HepG2 (cell line): Measurements from ENCODE around the gene NET1. TPM values are rescaled to one million over a fixed set of nuclear protein-coding genes. Genes with fewer than 3 reads are reported as not detected.

Experiments used
- ARNTL ChIP-seq: sonication (generic); formaldehyde crosslinking; IDR thresholded peaks from 2 replicates; pipeline ENCODE4 v1.4.0; 2020; ENCODE audit warnings: mild to moderate bottlenecking, missing genetic modification reagents
- CBX5 ChIP-seq: sonication (generic); formaldehyde crosslinking; IDR thresholded peaks from 2 replicates; pipeline ENCODE4 v1.4.0; 2020; ENCODE audit warnings: missing genetic modification reagents, borderline replicate concordance
- CCAR2 ChIP-seq: fragments of 200-400 bp; formaldehyde crosslinking; optimal IDR thresholded peaks from 2 replicates; pipeline ENCODE3; 2018; ENCODE audit warnings: low read depth, mild to moderate bottlenecking, low read length, moderate library complexity
- FOXM1 ChIP-seq: sonication (generic); formaldehyde crosslinking; IDR thresholded peaks from 2 replicates; pipeline ENCODE4 v1.5.0; 2020; ENCODE audit warnings: missing genetic modification reagents
- GZF1 ChIP-seq: sonication (generic); formaldehyde crosslinking; IDR thresholded peaks from 2 replicates; pipeline ENCODE4 v1.5.1; 2020; ENCODE audit warnings: mild to moderate bottlenecking, missing genetic modification reagents
- HHEX ChIP-seq: IDR thresholded peaks from 2 replicates; pipeline ENCODE4 v1.6.1; 2016; ENCODE audit warnings: control low read depth
- HNRNPH1 ChIP-seq: fragments of 200-400 bp; formaldehyde crosslinking; optimal IDR thresholded peaks from 2 replicates; pipeline ENCODE3; 2017; ENCODE audit warnings: mild to moderate bottlenecking, low read depth, low read length
- JUN ChIP-seq: sonication (generic); formaldehyde crosslinking; IDR thresholded peaks from 2 replicates; pipeline ENCODE4 v1.4.0; 2020; ENCODE audit warnings: mild to moderate bottlenecking, missing genetic modification reagents
- KLF13 ChIP-seq: sonication (generic); formaldehyde crosslinking; IDR thresholded peaks from 2 replicates; pipeline ENCODE4 v1.4.0; 2020; ENCODE audit warnings: mild to moderate bottlenecking, missing genetic modification reagents
- KLF6 ChIP-seq: IDR thresholded peaks from 2 replicates; pipeline ENCODE4 v1.8.0; 2016; ENCODE audit warnings: missing biosample characterization, missing genetic modification reagents
- MEIS2 ChIP-seq: sonication (generic); formaldehyde crosslinking; IDR thresholded peaks from 2 replicates; pipeline ENCODE4 v1.9.0; 2021; ENCODE audit warnings: mild to moderate bottlenecking, missing genetic modification reagents
- NBN ChIP-seq: fragments of 450-650 bp; conservative IDR thresholded peaks from 2 replicates; pipeline ENCODE4 v1.6.1; 2017
- PCBP1 ChIP-seq: fragments of 200-400 bp; formaldehyde crosslinking; IDR thresholded peaks from 2 replicates; pipeline ENCODE4 v1.6.1; 2017; ENCODE audit warnings: mild to moderate bottlenecking, low read depth, low read length, borderline replicate concordance
- TBL1XR1 ChIP-seq: fragments of 150-350 bp; IDR thresholded peaks from 2 replicates; pipeline ENCODE4 v1.6.1; 2014; ENCODE audit warnings: borderline replicate concordance, low read length; ENCODE audit not compliant: partially characterized antibody
- TRAFD1 ChIP-seq: sonication (generic); formaldehyde crosslinking; IDR thresholded peaks from 2 replicates; pipeline ENCODE4 v1.5.1; 2020; ENCODE audit warnings: missing genetic modification reagents, mild to moderate bottlenecking, borderline replicate concordance
- UBTF ChIP-seq: sonication (generic); formaldehyde crosslinking; IDR thresholded peaks from 2 replicates; pipeline ENCODE4 v1.4.0; 2020; ENCODE audit warnings: mild to moderate bottlenecking, missing genetic modification reagents
- ZBTB7A ChIP-seq: sonication (generic); formaldehyde crosslinking; IDR thresholded peaks from 2 replicates; pipeline ENCODE4 v1.8.0; 2022; ENCODE audit warnings: mild to moderate bottlenecking, missing genetic modification reagents
- ZNF235 ChIP-seq: sonication (generic); formaldehyde crosslinking; IDR thresholded peaks from 2 replicates; pipeline ENCODE4 v1.8.1; 2023; ENCODE audit warnings: mild to moderate bottlenecking, missing genetic modification reagents, borderline replicate concordance
- ZNF3 ChIP-seq: IDR thresholded peaks from 2 replicates; pipeline ENCODE4 v1.7.0; 2017; ENCODE audit warnings: inconsistent platforms
- ZNF432 ChIP-seq: sonication (generic); formaldehyde crosslinking; IDR thresholded peaks from 2 replicates; pipeline ENCODE4 v1.5.0; 2020; ENCODE audit warnings: missing genetic modification reagents, mild to moderate bottlenecking, borderline replicate concordance
- ZNF607 ChIP-seq: sonication (generic); formaldehyde crosslinking; IDR thresholded peaks from 2 replicates; pipeline ENCODE4 v1.5.1; 2020; ENCODE audit warnings: missing genetic modification reagents, mild to moderate bottlenecking, borderline replicate concordance
- ZNF672 ChIP-seq: sonication (generic); formaldehyde crosslinking; IDR thresholded peaks from 2 replicates; pipeline ENCODE4 v1.8.1; 2022; ENCODE audit warnings: missing genetic modification reagents
- ZNF747 ChIP-seq: sonication (generic); formaldehyde crosslinking; IDR thresholded peaks from 2 replicates; pipeline ENCODE4 v1.8.1; 2023; ENCODE audit warnings: missing genetic modification reagents, mild to moderate bottlenecking, borderline replicate concordance
- ZNF883 ChIP-seq: sonication (generic); formaldehyde crosslinking; IDR thresholded peaks from 2 replicates; pipeline ENCODE4 v1.5.1; 2020; ENCODE audit warnings: mild to moderate bottlenecking, missing genetic modification reagents; ENCODE audit errors: not compliant biosample characterization
- ZSCAN25 ChIP-seq: sonication (generic); formaldehyde crosslinking; IDR thresholded peaks from 2 replicates; pipeline ENCODE4 v1.8.0; 2022; ENCODE audit warnings: mild to moderate bottlenecking, missing genetic modification reagents
- ZSCAN9 ChIP-seq: IDR thresholded peaks from 2 replicates; pipeline ENCODE4 v1.6.1; 2016; ENCODE audit warnings: borderline replicate concordance
- polyA plus RNA-seq, 8 experiments: library from polyadenylated mRNA; depleted of rRNA in 3 of 8; stranded (reverse) in 7 of 8; unstranded in 1 of 8; fragments of >200 nt; fragmentation: Illumina TruSeq in 4 of 8; extraction: Trizol in 4 of 8; gene quantifications; 2 replicates each; pipeline versions ENCODE4 v1.2.1 to v1.2.3, GENCODE V29; 2011 to 2016; ENCODE audit warnings: low read depth in 4 of 8, missing spikeins in 1 of 8, mixed read lengths in 1 of 8; ENCODE audit not compliant: insufficient read depth in 1 of 8
- total RNA-seq, 5 experiments: library from RNA; depleted of rRNA; stranded (reverse); fragments of >200 nt; fragmentation: Illumina TruSeq; extraction: Trizol; gene quantifications; 2 replicates each; pipeline ENCODE4 v1.2.3, GENCODE V29; 2016; ENCODE audit warnings: low read depth in 1 of 5
- TF ChIP-seq, protein P1 (sequence below): sonication (generic); formaldehyde crosslinking; IDR thresholded peaks from 2 replicates; pipeline ENCODE4 v1.5.0; 2020; ENCODE audit warnings: missing genetic modification reagents, mild to moderate bottlenecking, borderline replicate concordance

The NET1 gene
- total and polyA plus RNA-seq, 2 of the 13 experiments (the other 11 are each of a cell fraction or from before 2014, with no cell fraction given) = 48.1 to 65.8 TPM

DNA sequence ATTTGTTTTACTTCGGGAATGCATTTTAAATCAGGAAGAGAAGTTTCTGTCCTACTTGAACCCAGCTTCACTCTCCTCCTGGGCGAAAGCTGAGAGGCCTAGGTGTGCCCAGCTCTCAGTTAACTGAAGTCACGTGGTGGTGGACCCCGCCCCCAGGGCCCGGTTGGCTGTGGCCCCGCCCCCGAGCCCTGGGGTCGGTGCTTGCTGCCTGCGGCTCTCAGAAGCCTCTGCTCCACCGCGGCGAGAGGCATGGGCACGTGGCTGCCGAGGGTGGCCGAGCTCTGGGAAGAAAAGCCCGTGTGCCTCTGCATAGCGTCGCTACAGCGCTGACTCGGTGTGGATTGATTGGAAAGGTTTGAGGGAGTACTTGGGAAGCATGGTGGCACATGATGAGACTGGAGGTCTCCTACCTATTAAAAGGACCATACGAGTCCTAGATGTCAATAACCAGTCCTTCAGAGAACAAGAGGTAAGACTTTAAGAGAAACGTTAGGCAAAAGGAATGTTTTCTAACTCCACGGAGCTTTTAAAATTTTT, 34.1 kb downstream of the NET1 start (continued):
- no peak for TF ChIP-seq TRAFD1 (CRISPR knock-in tag)
- TF ChIP-seq GZF1 (CRISPR knock-in tag) = no peak
- no peak for TF ChIP-seq PCBP1
- peak; percentile 97 for TF ChIP-seq CBX5 (CRISPR knock-in tag)
- TF ChIP-seq ZSCAN25 (CRISPR knock-in tag) = no peak; the same call in 1 of the 2 replicates
- peak; percentile 76 for TF ChIP-seq ZNF883 (CRISPR knock-in tag)
- no peak for TF ChIP-seq ZNF672
- TF ChIP-seq ZNF235 (CRISPR knock-in tag) = no peak
- TF ChIP-seq FOXM1 (CRISPR knock-in tag) = no peak
- TF ChIP-seq KLF6 = peak; percentile 95
- TF ChIP-seq ARNTL = peak; percentile 94
- TF ChIP-seq ZNF607 (CRISPR knock-in tag) = peak; percentile 85; the same call in 1 of the 2 replicates
- TF ChIP-seq ZBTB7A (CRISPR knock-in tag) = no peak
- peak; percentile 69; the same call in 1 of the 2 replicates for TF ChIP-seq KLF13 (CRISPR knock-in tag)
- TF ChIP-seq, protein P1, sequence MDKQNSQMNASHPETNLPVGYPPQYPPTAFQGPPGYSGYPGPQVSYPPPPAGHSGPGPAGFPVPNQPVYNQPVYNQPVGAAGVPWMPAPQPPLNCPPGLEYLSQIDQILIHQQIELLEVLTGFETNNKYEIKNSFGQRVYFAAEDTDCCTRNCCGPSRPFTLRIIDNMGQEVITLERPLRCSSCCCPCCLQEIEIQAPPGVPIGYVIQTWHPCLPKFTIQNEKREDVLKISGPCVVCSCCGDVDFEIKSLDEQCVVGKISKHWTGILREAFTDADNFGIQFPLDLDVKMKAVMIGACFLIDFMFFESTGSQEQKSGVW = no peak
- no peak for TF ChIP-seq NBN
- peak; percentile 98 for TF ChIP-seq ZSCAN9 (CRISPR knock-in tag)
- TF ChIP-seq ZNF3 (CRISPR knock-in tag) = peak; percentile 47; the same call in 1 of the 2 replicates
- peak; percentile 99 for TF ChIP-seq UBTF (CRISPR knock-in tag)
- peak; percentile 70 for TF ChIP-seq TBL1XR1
- TF ChIP-seq HHEX (CRISPR knock-in tag) = no peak
- TF ChIP-seq ZNF432 = no peak
- 0 out of 2 replicates have a peak, but pooled peaks have one; percentile 34 for TF ChIP-seq JUN (CRISPR knock-in tag)
- TF ChIP-seq MEIS2 (CRISPR knock-in tag) = peak; percentile 87; the same call in 1 of the 2 replicates
- TF ChIP-seq HNRNPH1 = no peak
- TF ChIP-seq ZNF747 (CRISPR knock-in tag) = peak; percentile 35; the same call in 1 of the 2 replicates
- no peak for TF ChIP-seq CCAR2
